Raji (cell line): ENCODE results near the gene DOCK7.

Source experiments
- POLR2A ChIP-seq: IDR thresholded peaks from 2 replicates; pipeline ENCODE4 v1.6.1; 2011; ENCODE audit warnings: low read depth, low read length, control low read depth; ENCODE audit not compliant: insufficient read depth

The DOCK7 gene

GRCh38 chr1:62590255-62590969, 97.8 kb downstream of the DOCK7 start:
- no peak for TF ChIP-seq POLR2A

GRCh38 chr1:62589321-62589720, 98.9 kb downstream of the DOCK7 start:
- TF ChIP-seq POLR2A = no peak

GRCh38 chr1:62588000-62588399, 100.2 kb downstream of the DOCK7 start:
- no peak for TF ChIP-seq POLR2A

GRCh38 chr1:62585469-62586155, 102.6 kb downstream of the DOCK7 start:
- no peak for TF ChIP-seq POLR2A

GRCh38 chr1:62573675-62574074, 114.5 kb downstream of the DOCK7 start:
- TF ChIP-seq POLR2A = no peak

- TF ChIP-seq POLR2A = no peak
These were observed 115.7 kb downstream of the DOCK7 start for GRCh38 chr1:62572476-62572875.

GRCh38 chr1:62561306-62561705, 126.9 kb downstream of the DOCK7 start:
- TF ChIP-seq POLR2A = no peak

- no peak for TF ChIP-seq POLR2A
These were observed 143.6 kb downstream of the DOCK7 start for GRCh38 chr1:62544570-62544969.

GRCh38 chr1:62541048-62541447, 147.1 kb downstream of the DOCK7 start:
- no peak for TF ChIP-seq POLR2A

- no peak for TF ChIP-seq POLR2A
These were observed 149.1 kb downstream of the DOCK7 start for GRCh38 chr1:62539028-62539447.

- no peak for TF ChIP-seq POLR2A
These were observed 151.3 kb downstream of the DOCK7 start for GRCh38 chr1:62536865-62537264.

- TF ChIP-seq POLR2A = no peak
These were observed 157.6 kb downstream of the DOCK7 start for GRCh38 chr1:62530516-62531154.

GRCh38 chr1:62529227-62529626, 159.0 kb downstream of the DOCK7 start:
- TF ChIP-seq POLR2A = no peak

- TF ChIP-seq POLR2A = no peak
These were observed 160.2 kb downstream of the DOCK7 start for GRCh38 chr1:62528015-62528414.

GRCh38 chr1:62523860-62524259, 164.3 kb downstream of the DOCK7 start:
- TF ChIP-seq POLR2A = no peak

- no peak for TF ChIP-seq POLR2A
These were observed 171.6 kb downstream of the DOCK7 start for GRCh38 chr1:62516600-62516999.
